Measurements from ENCODE around the gene DTX4. TPM values are rescaled to one million over a fixed set of nuclear protein-coding genes. Genes with fewer than 3 reads are reported as not detected.
"Not testable (repeated sequence)": the region's sequence is repeated elsewhere in the genome, so short reads cannot be mapped to it uniquely, and the experiment has no call there.

Gene DTX4
- polyA plus RNA-seq, result 10 to 100 TPM; 12.2 to 50.3 (median 22.4) TPM
- long read RNA-seq, donor 1, full-length matches to known transcripts, result 4 of 135 reads
- long read RNA-seq, donor 1, partial matches to known transcripts, result 131 of 135 reads
- long read RNA-seq, donor 1, other reads (novel, unspliced or antisense), result 0 of 135 reads
- long read RNA-seq, donor 2, full-length matches to known transcripts, result 5 of 5 reads
- long read RNA-seq, donor 2, partial matches to known transcripts, result 0 of 5 reads
- long read RNA-seq, donor 2, other reads (novel, unspliced or antisense), result 0 of 5 reads
- long read RNA-seq, donor 3, full-length matches to known transcripts, result 3 of 3 reads
- long read RNA-seq, donor 3, partial matches to known transcripts, result 0 of 3 reads
- long read RNA-seq, donor 3, other reads (novel, unspliced or antisense), result 0 of 3 reads
- long read RNA-seq, donor 4, result 0 reads
- long read RNA-seq, donor 5, partial matches to known transcripts, result 0 of 1 reads
- long read RNA-seq, donor 5, other reads (novel, unspliced or antisense), result 0 of 1 reads
- long read RNA-seq, donor 6, full-length matches to known transcripts, result 3 of 3 reads
- long read RNA-seq, donor 6, partial matches to known transcripts, result 0 of 3 reads
- long read RNA-seq, donor 6, other reads (novel, unspliced or antisense), result 0 of 3 reads
- long read RNA-seq, donor 7, result 0 reads
- long read RNA-seq, donor 8, result 0 reads
- long read RNA-seq, donor 9, full-length matches to known transcripts, result 1 of 1 reads
- long read RNA-seq, donor 9, partial matches to known transcripts, result 0 of 1 reads
- long read RNA-seq, donor 9, other reads (novel, unspliced or antisense), result 0 of 1 reads
- long read RNA-seq, donor 10, full-length matches to known transcripts, result 4 of 15 reads
- long read RNA-seq, donor 10, partial matches to known transcripts, result 11 of 15 reads
- long read RNA-seq, donor 10, other reads (novel, unspliced or antisense), result 0 of 15 reads

DNA sequence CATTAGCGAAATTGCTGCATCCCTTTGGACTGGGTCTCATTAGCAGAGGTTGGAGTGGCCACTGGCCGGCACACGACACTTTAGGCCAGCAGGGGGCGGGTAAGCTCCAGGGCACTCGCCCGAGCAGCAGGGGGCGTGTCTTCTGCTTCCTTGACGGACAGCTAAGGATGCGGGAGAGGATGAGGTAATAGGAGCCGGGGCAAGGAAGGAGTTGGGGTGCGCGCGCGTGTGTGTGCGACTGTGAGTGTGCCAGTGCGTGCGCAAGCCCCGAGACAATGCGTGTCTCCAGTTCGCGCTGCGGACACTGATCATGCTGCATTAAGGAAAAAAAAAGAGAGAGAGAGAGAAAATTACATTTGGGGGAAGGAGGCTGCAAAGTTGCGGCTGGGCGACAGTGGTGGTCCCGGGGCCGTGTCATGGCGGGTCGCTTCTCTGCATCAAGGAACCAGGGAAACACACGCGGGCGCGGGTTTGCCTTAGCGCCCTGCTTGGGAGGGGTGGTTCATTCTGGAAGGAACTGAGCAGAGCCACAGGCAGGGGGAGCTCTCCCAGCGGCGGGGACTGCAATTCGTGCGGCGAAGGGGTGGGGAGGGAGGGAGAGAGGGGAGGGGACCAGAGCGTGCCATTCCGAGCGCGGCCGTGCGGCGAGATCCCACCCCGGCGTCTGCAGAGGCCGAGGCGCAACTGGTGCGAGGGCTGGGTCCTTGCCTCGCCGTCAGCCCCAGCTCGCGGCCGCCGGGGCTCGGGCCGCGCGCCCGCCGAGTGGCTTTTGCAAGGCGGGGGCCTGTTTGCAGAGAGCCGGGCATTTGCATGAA is at the start of gene DTX4:
DTX4 (plus strand) TSS at position 625 of the 815 bp plus-strand sequence. CDS start 464 bp downstream, outside the sequence.
- peak within 1 kb of the TSS; percentile 75 to 84 (median 76) for H3K4me3 ChIP-seq (ENCODE audit: low read depth in 1 of 3, low read length in 3 of 3)
- H3K36me3 ChIP-seq (ENCODE audit: control insufficient read depth in 3 of 3, insufficient read depth in 2 of 3, low read depth in 1 of 3, low read length in 3 of 3), result peaks cover 0 to 8% (median 0%) of the 10 kb centered on the region in 3 donors
- DNase-seq (peak; percentile 91 to 96), FAIRE-seq (no peak)
- no peaks in the 10 kb centered on the region for H3K27me3 ChIP-seq (ENCODE audit: control insufficient read depth in 3 of 3, insufficient read depth in 3 of 3, low read length in 3 of 3)
- peaks cover 7 to 28% (median 10%) of the 10 kb centered on the region in 3 donors for H3K4me1 ChIP-seq (ENCODE audit: control insufficient read depth in 3 of 3, insufficient read depth in 2 of 3, low read depth in 1 of 3, low read length in 2 of 3)
- H3K9me3 ChIP-seq (ENCODE audit: control insufficient read depth in 2 of 2, insufficient read depth in 1 of 2, low read depth in 1 of 2, low read length in 1 of 2), result no peaks in the 10 kb centered on the region
- H3K27ac ChIP-seq (ENCODE audit: low read depth in 1 of 3, low read length in 2 of 3), result peak within 1 kb of the TSS; percentile 92 to 97 (median 97)
- 0% methylated on average over 58 to 64 of the region's 64 CpGs for WGBS, 3 donors

- 15 to 33% (median 22%) methylated on average over 20 of the region's 20 CpGs for WGBS, 3 donors
- Histone ChIP-seq H3K27me3 (ENCODE audit: control insufficient read depth in 3 of 3, insufficient read depth in 3 of 3, low read length in 3 of 3) (no peaks in the 10 kb centered on the region), H3K4me3 (ENCODE audit: low read depth in 1 of 3, low read length in 3 of 3) (no peak overlapping the region), H3K4me1 (ENCODE audit: control insufficient read depth in 3 of 3, insufficient read depth in 2 of 3, low read depth in 1 of 3, low read length in 2 of 3) (peaks cover 0 to 7% (median 0%) of the 10 kb centered on the region in 3 donors), H3K9me3 (ENCODE audit: control insufficient read depth in 2 of 2, insufficient read depth in 1 of 2, low read depth in 1 of 2, low read length in 1 of 2) (peaks cover 0 to 18% of the 10 kb centered on the region in 2 donors), H3K36me3 (ENCODE audit: control insufficient read depth in 3 of 3, insufficient read depth in 2 of 3, low read depth in 1 of 3, low read length in 3 of 3) (peaks cover 4 to 27% (median 9%) of the 10 kb centered on the region in 3 donors), H3K27ac (ENCODE audit: low read depth in 1 of 3, low read length in 2 of 3) (peak overlapping the region in 1 of 3 donors; percentile 34)
- DNase-seq, result peak; percentile 71 to 93
- no peak for FAIRE-seq
Measured at GRCh38 chr11:59135648-59136461, 36.1 kb upstream of the DTX4 start.

GRCh38 chr11:59136551-59136950 is 35.4 kb upstream of the DTX4 start:
- Histone ChIP-seq H3K9me3 (ENCODE audit: control insufficient read depth in 2 of 2, insufficient read depth in 1 of 2, low read depth in 1 of 2, low read length in 1 of 2) (peaks cover 0 to 11% of the 10 kb centered on the region in 2 donors), H3K36me3 (ENCODE audit: control insufficient read depth in 3 of 3, insufficient read depth in 2 of 3, low read depth in 1 of 3, low read length in 3 of 3) (peaks cover 4 to 24% (median 9%) of the 10 kb centered on the region in 3 donors), H3K27ac (ENCODE audit: low read depth in 1 of 3, low read length in 2 of 3) (peak overlapping the region in 1 of 3 donors; percentile 34)
- H3K4me1 ChIP-seq (ENCODE audit: control insufficient read depth in 3 of 3, insufficient read depth in 2 of 3, low read depth in 1 of 3, low read length in 2 of 3); H3K4me3 ChIP-seq (ENCODE audit: low read depth in 1 of 3, low read length in 3 of 3); H3K27me3 ChIP-seq (ENCODE audit: control insufficient read depth in 3 of 3, insufficient read depth in 3 of 3, low read length in 3 of 3); FAIRE-seq: not testable (repeated sequence)
- peak in 1 of 2 donors; percentile 47 for DNase-seq
- WGBS, 3 donors, result 67 to 78% (median 77%) methylated on average over 6 of the region's 6 CpGs

GRCh38 chr11:59137190-59137589 is 34.7 kb upstream of the DTX4 start:
- Histone ChIP-seq H3K4me3 (ENCODE audit: low read depth in 1 of 3, low read length in 3 of 3) (no peak overlapping the region), H3K36me3 (ENCODE audit: control insufficient read depth in 3 of 3, insufficient read depth in 2 of 3, low read depth in 1 of 3, low read length in 3 of 3) (peaks cover 4 to 18% (median 9%) of the 10 kb centered on the region in 3 donors), H3K27ac (ENCODE audit: low read depth in 1 of 3, low read length in 2 of 3) (no peak overlapping the region), H3K9me3 (ENCODE audit: control insufficient read depth in 2 of 2, insufficient read depth in 1 of 2, low read depth in 1 of 2, low read length in 1 of 2) (peaks cover 0 to 5% of the 10 kb centered on the region in 2 donors), H3K4me1 (ENCODE audit: control insufficient read depth in 3 of 3, insufficient read depth in 2 of 3, low read depth in 1 of 3, low read length in 2 of 3) (peaks cover 0 to 7% (median 0%) of the 10 kb centered on the region in 3 donors), H3K27me3 (ENCODE audit: control insufficient read depth in 3 of 3, insufficient read depth in 3 of 3, low read length in 3 of 3) (no peaks in the 10 kb centered on the region)
- WGBS, 3 donors, result 96 to 97% (median 96%) methylated on average over 17 of the region's 17 CpGs
- no peak for FAIRE-seq
- DNase-seq, result no peak

- FAIRE-seq, result no peak
- no peaks in the 10 kb centered on the region for H3K27me3 ChIP-seq (ENCODE audit: control insufficient read depth in 3 of 3, insufficient read depth in 3 of 3, low read length in 3 of 3)
- no peak for DNase-seq
- 73 to 76% (median 74%) methylated on average over 2 of the region's 2 CpGs for WGBS, 3 donors
- H3K9me3 ChIP-seq (ENCODE audit: control insufficient read depth in 2 of 2, insufficient read depth in 1 of 2, low read depth in 1 of 2, low read length in 1 of 2), result no peaks in the 10 kb centered on the region
- peaks cover 0 to 18% (median 3%) of the 10 kb centered on the region in 3 donors for H3K36me3 ChIP-seq (ENCODE audit: control insufficient read depth in 3 of 3, insufficient read depth in 2 of 3, low read depth in 1 of 3, low read length in 3 of 3)
- no peak overlapping the region for H3K27ac ChIP-seq (ENCODE audit: low read depth in 1 of 3, low read length in 2 of 3)
- peaks cover 0 to 7% (median 0%) of the 10 kb centered on the region in 3 donors for H3K4me1 ChIP-seq (ENCODE audit: control insufficient read depth in 3 of 3, insufficient read depth in 2 of 3, low read depth in 1 of 3, low read length in 2 of 3)
- no peak overlapping the region for H3K4me3 ChIP-seq (ENCODE audit: low read depth in 1 of 3, low read length in 3 of 3)
Measured at GRCh38 chr11:59138643-59139042, 33.3 kb upstream of the DTX4 start.

DNA sequence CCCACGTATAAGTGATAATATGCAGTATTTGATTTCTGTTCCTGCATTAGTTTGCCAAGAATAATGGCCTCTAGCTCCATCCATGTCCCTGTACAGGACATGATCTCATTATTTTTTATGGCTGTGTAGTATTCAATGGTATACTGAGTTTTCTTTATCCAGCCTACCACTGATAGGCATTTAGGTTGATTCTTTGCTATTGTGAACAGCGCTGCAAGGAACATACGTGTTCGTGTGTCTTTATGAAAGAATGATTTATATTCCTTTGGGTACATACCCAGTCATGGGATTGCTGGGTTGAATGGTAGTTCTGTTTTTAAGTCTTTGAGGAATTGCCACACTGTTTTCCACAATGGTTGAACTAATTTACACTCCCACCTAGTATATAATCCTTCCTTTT is 30.7 kb upstream of the DTX4 start:
- H3K27ac ChIP-seq (ENCODE audit: low read depth in 1 of 3, low read length in 2 of 3), result no peak overlapping the region
- no peak for FAIRE-seq
- DNase-seq, result no peak
- no peaks in the 10 kb centered on the region for H3K9me3 ChIP-seq (ENCODE audit: control insufficient read depth in 2 of 2, insufficient read depth in 1 of 2, low read depth in 1 of 2, low read length in 1 of 2)
- H3K4me1 ChIP-seq (ENCODE audit: control insufficient read depth in 3 of 3, insufficient read depth in 2 of 3, low read depth in 1 of 3, low read length in 2 of 3), result peaks cover 0 to 20% (median 2%) of the 10 kb centered on the region in 3 donors
- H3K4me3 ChIP-seq (ENCODE audit: low read depth in 1 of 3, low read length in 3 of 3), result no peak overlapping the region
- H3K36me3 ChIP-seq (ENCODE audit: control insufficient read depth in 3 of 3, insufficient read depth in 2 of 3, low read depth in 1 of 3, low read length in 3 of 3), result peaks cover 0 to 15% (median 1%) of the 10 kb centered on the region in 3 donors
- 95% methylated on average over 4 of the region's 4 CpGs for WGBS, 3 donors
- no peaks in the 10 kb centered on the region for H3K27me3 ChIP-seq (ENCODE audit: control insufficient read depth in 3 of 3, insufficient read depth in 3 of 3, low read length in 3 of 3)

DNA sequence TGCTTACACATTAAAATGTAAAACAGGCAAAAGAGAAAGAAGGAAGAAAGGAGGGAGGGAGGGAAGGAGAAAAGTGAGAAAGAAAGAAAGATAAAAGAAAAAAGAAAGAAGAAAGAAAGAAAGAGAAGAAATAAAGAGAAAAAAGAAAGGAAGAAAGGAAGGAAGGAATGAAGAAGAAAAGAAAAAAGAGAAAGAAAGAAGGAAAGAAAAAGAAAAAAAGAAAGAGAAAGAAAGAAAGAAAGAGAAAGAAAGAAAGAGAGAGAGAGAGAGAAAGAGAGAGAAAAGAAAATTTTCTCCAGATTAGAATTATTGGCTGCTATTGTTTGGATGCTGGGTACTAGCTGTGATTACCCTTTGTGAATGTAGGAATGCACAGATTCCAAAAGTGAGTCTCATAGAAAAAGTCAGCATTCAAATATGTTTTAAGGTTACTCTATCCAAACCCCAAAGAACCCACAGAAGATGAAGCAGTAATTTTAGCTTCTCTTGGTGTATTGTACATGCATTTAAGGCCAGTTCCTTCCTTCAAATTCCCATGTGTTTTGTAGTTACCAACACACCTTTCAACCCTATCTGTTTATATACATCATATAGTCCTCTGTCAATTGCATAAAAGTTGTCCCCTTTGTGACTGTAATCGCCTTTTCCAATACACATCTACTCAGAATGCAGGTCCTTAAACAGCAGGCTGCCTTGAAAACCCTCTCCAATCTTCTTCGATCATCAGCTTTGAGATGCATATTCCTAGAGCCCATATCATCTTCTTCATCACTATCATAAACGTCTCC is 30.1 kb upstream of the DTX4 start:
- Histone ChIP-seq H3K27ac (ENCODE audit: low read depth in 1 of 3, low read length in 2 of 3) (peak overlapping the region; percentile 97 to 99 (median 98)), H3K9me3 (ENCODE audit: control insufficient read depth in 2 of 2, insufficient read depth in 1 of 2, low read depth in 1 of 2, low read length in 1 of 2) (no peaks in the 10 kb centered on the region), H3K4me1 (ENCODE audit: control insufficient read depth in 3 of 3, insufficient read depth in 2 of 3, low read depth in 1 of 3, low read length in 2 of 3) (peaks cover 0 to 20% (median 2%) of the 10 kb centered on the region in 3 donors), H3K36me3 (ENCODE audit: control insufficient read depth in 3 of 3, insufficient read depth in 2 of 3, low read depth in 1 of 3, low read length in 3 of 3) (peaks cover 0 to 16% (median 1%) of the 10 kb centered on the region in 3 donors), H3K4me3 (ENCODE audit: low read depth in 1 of 3, low read length in 3 of 3) (peak overlapping the region; percentile 68 to 95 (median 68)), H3K27me3 (ENCODE audit: control insufficient read depth in 3 of 3, insufficient read depth in 3 of 3, low read length in 3 of 3) (no peaks in the 10 kb centered on the region)
- peak in 1 of 2 donors; percentile 20 for DNase-seq
- 0 to 1% (median 1%) methylated on average over 3 of the region's 3 CpGs for WGBS, 3 donors
- FAIRE-seq, result no peak

Measured in small intestine (tissue), 16 donors.